Measurements from ENCODE around the gene COX7C.

Gene COX7C

GRCh38 chr5:86605881-86606280, 11.9 kb upstream of the COX7C start:
- no peak overlapping the region for H3K4me3 ChIP-seq (ENCODE audit: low read length)
- TF ChIP-seq, protein P1, sequence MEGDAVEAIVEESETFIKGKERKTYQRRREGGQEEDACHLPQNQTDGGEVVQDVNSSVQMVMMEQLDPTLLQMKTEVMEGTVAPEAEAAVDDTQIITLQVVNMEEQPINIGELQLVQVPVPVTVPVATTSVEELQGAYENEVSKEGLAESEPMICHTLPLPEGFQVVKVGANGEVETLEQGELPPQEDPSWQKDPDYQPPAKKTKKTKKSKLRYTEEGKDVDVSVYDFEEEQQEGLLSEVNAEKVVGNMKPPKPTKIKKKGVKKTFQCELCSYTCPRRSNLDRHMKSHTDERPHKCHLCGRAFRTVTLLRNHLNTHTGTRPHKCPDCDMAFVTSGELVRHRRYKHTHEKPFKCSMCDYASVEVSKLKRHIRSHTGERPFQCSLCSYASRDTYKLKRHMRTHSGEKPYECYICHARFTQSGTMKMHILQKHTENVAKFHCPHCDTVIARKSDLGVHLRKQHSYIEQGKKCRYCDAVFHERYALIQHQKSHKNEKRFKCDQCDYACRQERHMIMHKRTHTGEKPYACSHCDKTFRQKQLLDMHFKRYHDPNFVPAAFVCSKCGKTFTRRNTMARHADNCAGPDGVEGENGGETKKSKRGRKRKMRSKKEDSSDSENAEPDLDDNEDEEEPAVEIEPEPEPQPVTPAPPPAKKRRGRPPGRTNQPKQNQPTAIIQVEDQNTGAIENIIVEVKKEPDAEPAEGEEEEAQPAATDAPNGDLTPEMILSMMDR (IDR thresholded peaks at IDR 0.05; ENCODE audit: insufficient read depth, low read depth, low read length, missing control alignments) = no peak
- no peak for DNase-seq (ENCODE audit: low read depth)

DNA sequence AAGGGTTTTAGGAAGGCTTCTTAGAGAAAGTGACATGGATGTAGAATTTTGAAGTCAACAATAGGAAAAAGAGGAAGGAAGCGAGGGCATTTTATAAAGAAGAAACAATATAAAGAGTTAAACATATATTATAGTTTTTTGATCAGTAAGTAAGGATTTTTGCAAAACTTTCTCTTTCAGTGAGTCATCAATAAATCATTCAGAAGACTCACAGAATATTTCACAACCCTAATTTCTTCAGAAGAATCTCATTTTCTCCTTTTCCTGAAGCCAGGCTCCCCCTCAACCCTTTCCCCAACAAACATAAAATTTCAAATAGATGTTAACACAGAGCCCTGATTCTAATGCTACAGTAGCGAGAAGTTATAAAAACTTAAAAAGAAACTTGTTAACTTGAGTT, 4.3 kb upstream of the COX7C start:
- DNase-seq (ENCODE audit: low read depth) = peak; percentile 9
- TF ChIP-seq, protein P1 (IDR thresholded peaks at IDR 0.05; ENCODE audit: insufficient read depth, low read depth, low read length, missing control alignments) = no peak
- H3K4me3 ChIP-seq (ENCODE audit: low read length) = no peak overlapping the region

GRCh38 chr5:86617309-86617755, 409 bp upstream of the COX7C start:
- H3K4me3 ChIP-seq (ENCODE audit: low read length) = no peak overlapping the region

GRCh38 chr5:86623785-86624483, 6.2 kb downstream of the COX7C start:
- TF ChIP-seq, protein P1 (IDR thresholded peaks at IDR 0.05; ENCODE audit: insufficient read depth, low read depth, low read length, missing control alignments) = no peak
- DNase-seq (ENCODE audit: low read depth) = no peak

More at GRCh38 chr5:86617309-86617755, 409 bp upstream of the COX7C start:
- TF ChIP-seq, protein P1 (IDR thresholded peaks at IDR 0.05; ENCODE audit: insufficient read depth, low read depth, low read length, missing control alignments) = no peak
- no peak for DNase-seq (ENCODE audit: low read depth)

GRCh38 chr5:86625148-86625547, 7.4 kb downstream of the COX7C start:
- no peak for DNase-seq (ENCODE audit: low read depth)
- TF ChIP-seq, protein P1 (IDR thresholded peaks at IDR 0.05; ENCODE audit: insufficient read depth, low read depth, low read length, missing control alignments) = no peak
- H3K4me3 ChIP-seq (ENCODE audit: low read length) = no peak overlapping the region

More at GRCh38 chr5:86623785-86624483, 6.2 kb downstream of the COX7C start:
- H3K4me3 ChIP-seq (ENCODE audit: low read length) = no peak overlapping the region

- DNase-seq (ENCODE audit: low read depth) = peak; percentile 13
- TF ChIP-seq, protein P1 (IDR thresholded peaks at IDR 0.05; ENCODE audit: insufficient read depth, low read depth, low read length, missing control alignments) = no peak
- no peak overlapping the region for H3K4me3 ChIP-seq (ENCODE audit: low read length)
Observed at GRCh38 chr5:86626149-86626548, 8.4 kb downstream of the COX7C start.

- no peak overlapping the region for H3K4me3 ChIP-seq (ENCODE audit: low read length)
- DNase-seq (ENCODE audit: low read depth) = no peak
- TF ChIP-seq, protein P1 (IDR thresholded peaks at IDR 0.05; ENCODE audit: insufficient read depth, low read depth, low read length, missing control alignments) = no peak
Observed at GRCh38 chr5:86631165-86631564, 13.4 kb downstream of the COX7C start.

All from epithelial cell of esophagus (primary cell).